MCF 10A (cell line): ENCODE measurements around the gene BACH2. TPM values are rescaled to one million over a fixed set of nuclear protein-coding genes. Genes with fewer than 3 reads are reported as not detected.
"Not testable (repeated sequence)": the region's sequence is repeated elsewhere in the genome, so short reads cannot be mapped to it uniquely, and the experiment has no call there.

Experiments
- BruUV-seq: library from RNA; stranded (reverse); fragments of 400-500 nt; replicated peaks from 2 replicates; lab custom pipeline; 2021; lab: Mats Ljungman, UMichigan
- CTCF ChIA-PET: fragments of 300-600 bp; sonication (Branson Sonifier 250); formaldehyde crosslinking; extraction: SDS; loops from one replicate; lab custom pipeline; 2021; ENCODE audit warnings: antibody characterized with exemption, inconsistent platforms; lab: Yijun Ruan, JAX
- POLR2A ChIA-PET: fragments of 300-600, 350-650 bp; sonication (Branson Sonifier 250); formaldehyde crosslinking; extraction: SDS; loops from one replicate; lab custom pipeline; 2020; ENCODE audit warnings: antibody characterized with exemption, inconsistent platforms; lab: Yijun Ruan, JAX
- DNase-seq: peaks from one replicate; pipeline ENCODE4 v3.0.0-alpha.2; 2018; ENCODE audit not compliant: unreplicated experiment
- H3K27ac Mint-ChIP-seq: one replicate; pipeline ENCODE4 v1.8.0; 2022; ENCODE audit warnings: mild to moderate bottlenecking, low read depth, mixed read lengths; ENCODE audit not compliant: unreplicated experiment
- H3K27me3 Mint-ChIP-seq: one replicate; pipeline ENCODE4 v1.8.0; 2022; ENCODE audit warnings: mixed read lengths; ENCODE audit not compliant: insufficient read depth, unreplicated experiment
- H3K36me3 Mint-ChIP-seq: one replicate; pipeline ENCODE4 v1.8.0; 2022; ENCODE audit warnings: mild to moderate bottlenecking, moderate library complexity, mixed read lengths; ENCODE audit not compliant: insufficient read depth, unreplicated experiment
- H3K4me1 Mint-ChIP-seq: one replicate; pipeline ENCODE4 v1.8.0; 2022; ENCODE audit warnings: mixed read lengths; ENCODE audit not compliant: insufficient read depth, unreplicated experiment
- H3K4me3 Mint-ChIP-seq: one replicate; pipeline ENCODE4 v1.8.0; 2022; ENCODE audit warnings: mild to moderate bottlenecking, moderate library complexity, mixed read lengths; ENCODE audit not compliant: unreplicated experiment
- H3K9me3 Mint-ChIP-seq: one replicate; pipeline ENCODE4 v1.8.0; 2022; ENCODE audit warnings: mixed read lengths; ENCODE audit not compliant: unreplicated experiment
- intact Hi-C: fragments of 100-400 bp; cut with micrococcal nuclease; formaldehyde crosslinking; loops from 2 replicates; pipeline ENCODE4 v1.14.1; 2022
- total RNA-seq: library from RNA; stranded (reverse); gene quantifications from 2 replicates; pipeline ENCODE4 v1.2.3, GENCODE V29; 2022
- TF ChIP-seq, protein P1 (sequence below): fragments of 200-600 bp; IDR thresholded peaks from one replicate; pipeline ENCODE4 v1.8.0; 2022; ENCODE audit warnings: antibody characterized with exemption, mild to moderate bottlenecking; ENCODE audit not compliant: unreplicated experiment

The BACH2 gene
- total RNA-seq, 1 experiment from 2014 or later: 9.9 TPM

DNA sequence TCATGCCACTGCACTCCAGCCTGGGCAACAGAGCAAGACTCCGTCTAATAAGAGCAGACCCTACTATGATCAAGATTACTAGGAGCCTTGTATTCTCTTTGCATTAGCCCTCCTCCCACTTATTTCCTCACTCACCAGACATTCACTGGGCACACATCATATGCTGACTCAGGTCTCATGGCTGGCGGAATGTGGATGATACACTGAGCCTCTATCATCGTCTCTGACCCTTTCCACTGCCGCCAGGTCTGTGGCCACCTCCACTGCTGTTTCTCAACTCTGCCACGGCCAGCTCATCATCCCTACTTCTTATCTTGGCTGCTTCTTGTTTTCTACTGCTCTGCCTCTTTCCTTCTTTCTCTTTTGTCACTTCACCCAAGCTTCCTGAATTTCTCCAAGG lies 161.0 kb downstream of the BACH2 start:
- intact Hi-C loops: no loop called here
- no peaks in the 10 kb centered on the region for H3K27me3 Mint-ChIP-seq
- H3K36me3 Mint-ChIP-seq: peaks cover 4% of the 10 kb centered on the region
- POLR2A ChIA-PET: interaction anchor here (0.6 to 0.7 kb wide), 2 partner anchors 21 to 47 kb away, joined by 3 read pairs; no protein-coding TSS in a partner anchor
- DNase-seq: peak; percentile 50
- H3K9me3 Mint-ChIP-seq: no peaks in the 10 kb centered on the region
- no TSS peak for BruUV-seq
- H3K4me1 Mint-ChIP-seq: peaks cover 11% of the 10 kb centered on the region
- TF ChIP-seq, protein P1, sequence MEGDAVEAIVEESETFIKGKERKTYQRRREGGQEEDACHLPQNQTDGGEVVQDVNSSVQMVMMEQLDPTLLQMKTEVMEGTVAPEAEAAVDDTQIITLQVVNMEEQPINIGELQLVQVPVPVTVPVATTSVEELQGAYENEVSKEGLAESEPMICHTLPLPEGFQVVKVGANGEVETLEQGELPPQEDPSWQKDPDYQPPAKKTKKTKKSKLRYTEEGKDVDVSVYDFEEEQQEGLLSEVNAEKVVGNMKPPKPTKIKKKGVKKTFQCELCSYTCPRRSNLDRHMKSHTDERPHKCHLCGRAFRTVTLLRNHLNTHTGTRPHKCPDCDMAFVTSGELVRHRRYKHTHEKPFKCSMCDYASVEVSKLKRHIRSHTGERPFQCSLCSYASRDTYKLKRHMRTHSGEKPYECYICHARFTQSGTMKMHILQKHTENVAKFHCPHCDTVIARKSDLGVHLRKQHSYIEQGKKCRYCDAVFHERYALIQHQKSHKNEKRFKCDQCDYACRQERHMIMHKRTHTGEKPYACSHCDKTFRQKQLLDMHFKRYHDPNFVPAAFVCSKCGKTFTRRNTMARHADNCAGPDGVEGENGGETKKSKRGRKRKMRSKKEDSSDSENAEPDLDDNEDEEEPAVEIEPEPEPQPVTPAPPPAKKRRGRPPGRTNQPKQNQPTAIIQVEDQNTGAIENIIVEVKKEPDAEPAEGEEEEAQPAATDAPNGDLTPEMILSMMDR: no peak
- peak overlapping the region; percentile 5 for H3K27ac Mint-ChIP-seq
- CTCF ChIA-PET: interaction anchor here (0.9 kb wide), 1 partner anchor 8 kb away, joined by 5 read pairs; no protein-coding TSS in a partner anchor
- no peak overlapping the region for H3K4me3 Mint-ChIP-seq

DNA sequence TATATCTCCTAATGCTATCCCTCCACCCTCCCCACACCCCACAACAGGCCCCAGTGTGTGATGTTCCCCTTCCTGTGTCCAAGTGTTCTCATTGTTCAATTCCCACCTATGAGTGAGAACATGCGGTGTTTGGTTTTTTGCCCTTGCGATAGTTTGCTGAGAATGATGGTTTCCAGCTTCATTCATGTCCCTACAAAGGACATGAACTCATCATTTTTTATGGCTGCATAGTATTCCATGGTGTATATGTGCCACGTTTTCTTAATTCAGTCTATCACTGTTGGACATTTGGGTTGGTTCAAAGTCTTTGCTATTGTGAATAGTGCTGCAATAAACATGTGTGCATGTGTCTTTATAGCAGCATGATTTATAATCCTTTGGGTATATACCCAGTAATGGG lies 163.0 kb downstream of the BACH2 start:
- H3K4me3 Mint-ChIP-seq, H3K27me3 Mint-ChIP-seq, H3K9me3 Mint-ChIP-seq, CTCF ChIA-PET, H3K27ac Mint-ChIP-seq, H3K36me3 Mint-ChIP-seq, DNase-seq, intact Hi-C loops, BruUV-seq, POLR2A ChIA-PET: not testable (repeated sequence)
- peaks cover 11% of the 10 kb centered on the region for H3K4me1 Mint-ChIP-seq

DNA sequence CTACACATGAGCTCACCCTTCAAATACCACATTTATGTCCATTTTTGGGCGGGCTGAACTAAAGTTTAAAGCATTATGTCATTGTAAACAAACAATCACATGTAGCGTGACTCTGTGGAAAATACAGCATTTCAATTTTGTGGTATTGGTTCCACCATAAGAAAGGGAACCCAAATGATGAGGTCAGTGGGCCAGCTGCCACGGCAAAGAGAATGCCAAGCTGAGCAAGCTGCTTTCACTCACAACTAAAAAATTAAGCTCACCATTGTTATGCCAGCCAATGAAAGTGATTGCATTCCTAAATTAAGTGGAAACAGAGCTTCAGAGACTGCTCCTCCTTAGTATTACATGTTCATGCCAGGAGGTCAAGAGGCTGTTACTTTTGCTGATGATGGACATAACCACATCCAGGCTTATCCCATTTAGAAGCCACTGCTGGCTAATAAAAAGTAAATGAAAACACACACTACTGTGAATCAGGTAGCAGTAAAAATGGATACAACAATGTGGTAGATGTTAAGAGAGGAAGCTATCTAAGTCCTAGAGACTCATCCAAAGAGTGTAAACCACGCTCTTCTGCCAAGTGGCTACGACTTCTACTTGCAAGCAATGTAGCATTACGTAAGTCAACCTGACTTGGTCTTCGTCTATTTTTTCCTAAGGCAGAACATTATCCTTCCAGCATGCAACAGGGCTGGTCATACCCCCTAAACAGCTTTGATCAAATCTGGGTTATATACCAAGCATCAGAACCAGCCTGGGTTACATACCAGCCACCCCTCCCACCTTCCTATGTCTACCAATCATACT lies 164.8 kb downstream of the BACH2 start:
- H3K27me3 Mint-ChIP-seq: no peaks in the 10 kb centered on the region
- DNase-seq: no peak
- ChIA-PET CTCF (interaction anchor here (0.7 to 1.5 kb wide), 4 partner anchors 12 to 261 kb away, joined by 3 to 5 read pairs (median 3); no protein-coding TSS in a partner anchor), POLR2A (interaction anchor here (0.9 kb wide), 1 partner anchor 13 kb away, joined by 3 read pairs; no protein-coding TSS in a partner anchor)
- no peaks in the 10 kb centered on the region for H3K9me3 Mint-ChIP-seq
- no peak overlapping the region for H3K4me3 Mint-ChIP-seq
- intact Hi-C loops: no loop called here
- H3K4me1 Mint-ChIP-seq: peaks cover 11% of the 10 kb centered on the region
- H3K27ac Mint-ChIP-seq: no peak overlapping the region
- H3K36me3 Mint-ChIP-seq: peaks cover 4% of the 10 kb centered on the region
- no TSS peak for BruUV-seq
- TF ChIP-seq, protein P1: no peak

DNA sequence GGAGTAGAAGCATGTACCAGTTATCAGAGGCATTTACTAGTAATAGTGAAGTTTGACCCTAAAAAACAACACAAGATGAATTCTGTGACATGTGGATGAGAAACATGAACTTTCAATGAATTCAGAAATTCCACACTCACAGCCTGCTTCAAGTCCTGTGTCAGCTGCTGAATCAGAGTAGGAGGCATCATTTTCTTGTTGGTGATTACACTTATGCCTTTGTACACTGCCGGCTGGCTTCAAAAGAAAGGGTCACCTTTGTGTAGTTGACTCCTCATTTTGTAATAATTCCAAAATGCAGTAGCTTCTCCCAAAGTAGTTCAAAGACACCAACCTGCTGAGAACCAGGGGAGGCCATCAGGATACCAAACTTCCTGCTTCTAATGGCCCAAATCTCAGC lies 165.5 kb downstream of the BACH2 start:
- H3K9me3 Mint-ChIP-seq: no peaks in the 10 kb centered on the region
- no TSS peak for BruUV-seq
- ChIA-PET CTCF (interaction anchor here (1.1 to 1.5 kb wide), 2 partner anchors 16 to 262 kb away, joined by 3 to 5 read pairs; no protein-coding TSS in a partner anchor), POLR2A (no interaction called here)
- no peak overlapping the region for H3K4me3 Mint-ChIP-seq
- peaks cover 4% of the 10 kb centered on the region for H3K36me3 Mint-ChIP-seq
- TF ChIP-seq, protein P1: no peak
- intact Hi-C loops: no loop called here
- no peak overlapping the region for H3K27ac Mint-ChIP-seq
- H3K27me3 Mint-ChIP-seq: no peaks in the 10 kb centered on the region
- no peak for DNase-seq
- peaks cover 11% of the 10 kb centered on the region for H3K4me1 Mint-ChIP-seq

DNA sequence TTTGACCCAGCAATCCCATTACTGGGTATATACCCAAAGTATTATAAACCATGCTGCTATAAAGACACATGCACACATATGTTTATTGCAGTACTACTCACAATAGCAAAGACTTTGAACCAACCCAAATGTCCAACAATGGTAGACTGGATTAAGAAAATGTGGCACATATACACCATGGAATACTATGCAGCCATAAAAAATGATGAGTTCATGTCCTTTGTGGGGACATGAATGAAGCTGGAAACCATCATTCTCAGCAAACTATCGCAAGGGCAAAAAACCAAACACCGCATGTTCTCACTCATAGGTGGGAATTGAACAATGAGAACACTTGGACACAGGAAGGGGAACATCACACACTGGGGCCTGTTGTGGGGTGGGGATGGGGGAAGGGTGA lies 168.0 kb downstream of the BACH2 start:
- DNase-seq, H3K36me3 Mint-ChIP-seq, H3K27me3 Mint-ChIP-seq, intact Hi-C loops, CTCF ChIA-PET, H3K4me1 Mint-ChIP-seq, H3K9me3 Mint-ChIP-seq, H3K27ac Mint-ChIP-seq, BruUV-seq, H3K4me3 Mint-ChIP-seq, POLR2A ChIA-PET: not testable (repeated sequence)
